ENCODE measurements around the gene ZSCAN5B.

GRCh38 chr19:56146904-56147303 is 50.7 kb downstream of the ZSCAN5B start:
- TF ChIP-seq POLR2AphosphoS5 (IDR thresholded peaks at IDR 0.05) (no peak), RAD21 (conservative IDR thresholded peaks at IDR 0.05) (no peak), SMC3 (conservative IDR thresholded peaks at IDR 0.05; ENCODE audit: poor library complexity) (no peak), TAF1 (IDR thresholded peaks at IDR 0.05; ENCODE audit: low read depth) (no peak), EZH2 (IDR thresholded peaks at IDR 0.05; ENCODE audit: borderline replicate concordance, insufficient read depth, low read length, poor library complexity, severe bottlenecking) (no peak), EP300 (conservative IDR thresholded peaks at IDR 0.05; ENCODE audit: poor library complexity, severe bottlenecking) (no peak)
- TF ChIP-seq, protein P1, sequence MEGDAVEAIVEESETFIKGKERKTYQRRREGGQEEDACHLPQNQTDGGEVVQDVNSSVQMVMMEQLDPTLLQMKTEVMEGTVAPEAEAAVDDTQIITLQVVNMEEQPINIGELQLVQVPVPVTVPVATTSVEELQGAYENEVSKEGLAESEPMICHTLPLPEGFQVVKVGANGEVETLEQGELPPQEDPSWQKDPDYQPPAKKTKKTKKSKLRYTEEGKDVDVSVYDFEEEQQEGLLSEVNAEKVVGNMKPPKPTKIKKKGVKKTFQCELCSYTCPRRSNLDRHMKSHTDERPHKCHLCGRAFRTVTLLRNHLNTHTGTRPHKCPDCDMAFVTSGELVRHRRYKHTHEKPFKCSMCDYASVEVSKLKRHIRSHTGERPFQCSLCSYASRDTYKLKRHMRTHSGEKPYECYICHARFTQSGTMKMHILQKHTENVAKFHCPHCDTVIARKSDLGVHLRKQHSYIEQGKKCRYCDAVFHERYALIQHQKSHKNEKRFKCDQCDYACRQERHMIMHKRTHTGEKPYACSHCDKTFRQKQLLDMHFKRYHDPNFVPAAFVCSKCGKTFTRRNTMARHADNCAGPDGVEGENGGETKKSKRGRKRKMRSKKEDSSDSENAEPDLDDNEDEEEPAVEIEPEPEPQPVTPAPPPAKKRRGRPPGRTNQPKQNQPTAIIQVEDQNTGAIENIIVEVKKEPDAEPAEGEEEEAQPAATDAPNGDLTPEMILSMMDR (IDR thresholded peaks at IDR 0.05; ENCODE audit: poor library complexity, severe bottlenecking), result no peak
- TF ChIP-seq, protein P2, sequence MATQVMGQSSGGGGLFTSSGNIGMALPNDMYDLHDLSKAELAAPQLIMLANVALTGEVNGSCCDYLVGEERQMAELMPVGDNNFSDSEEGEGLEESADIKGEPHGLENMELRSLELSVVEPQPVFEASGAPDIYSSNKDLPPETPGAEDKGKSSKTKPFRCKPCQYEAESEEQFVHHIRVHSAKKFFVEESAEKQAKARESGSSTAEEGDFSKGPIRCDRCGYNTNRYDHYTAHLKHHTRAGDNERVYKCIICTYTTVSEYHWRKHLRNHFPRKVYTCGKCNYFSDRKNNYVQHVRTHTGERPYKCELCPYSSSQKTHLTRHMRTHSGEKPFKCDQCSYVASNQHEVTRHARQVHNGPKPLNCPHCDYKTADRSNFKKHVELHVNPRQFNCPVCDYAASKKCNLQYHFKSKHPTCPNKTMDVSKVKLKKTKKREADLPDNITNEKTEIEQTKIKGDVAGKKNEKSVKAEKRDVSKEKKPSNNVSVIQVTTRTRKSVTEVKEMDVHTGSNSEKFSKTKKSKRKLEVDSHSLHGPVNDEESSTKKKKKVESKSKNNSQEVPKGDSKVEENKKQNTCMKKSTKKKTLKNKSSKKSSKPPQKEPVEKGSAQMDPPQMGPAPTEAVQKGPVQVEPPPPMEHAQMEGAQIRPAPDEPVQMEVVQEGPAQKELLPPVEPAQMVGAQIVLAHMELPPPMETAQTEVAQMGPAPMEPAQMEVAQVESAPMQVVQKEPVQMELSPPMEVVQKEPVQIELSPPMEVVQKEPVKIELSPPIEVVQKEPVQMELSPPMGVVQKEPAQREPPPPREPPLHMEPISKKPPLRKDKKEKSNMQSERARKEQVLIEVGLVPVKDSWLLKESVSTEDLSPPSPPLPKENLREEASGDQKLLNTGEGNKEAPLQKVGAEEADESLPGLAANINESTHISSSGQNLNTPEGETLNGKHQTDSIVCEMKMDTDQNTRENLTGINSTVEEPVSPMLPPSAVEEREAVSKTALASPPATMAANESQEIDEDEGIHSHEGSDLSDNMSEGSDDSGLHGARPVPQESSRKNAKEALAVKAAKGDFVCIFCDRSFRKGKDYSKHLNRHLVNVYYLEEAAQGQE (IDR thresholded peaks at IDR 0.05; ENCODE audit: borderline replicate concordance), result no peak
